HG03457 (cell line): ENCODE data around the gene OR2W3.

ENCODE experiments used
- ATAC-seq: cut with Tn5 transposase; IDR thresholded peaks from one replicate; pipeline ENCODE4 v1.9.1; 2021; ENCODE audit warnings: moderate number of reproducible peaks; ENCODE audit not compliant: unreplicated experiment

OR2W3 gene

DNA sequence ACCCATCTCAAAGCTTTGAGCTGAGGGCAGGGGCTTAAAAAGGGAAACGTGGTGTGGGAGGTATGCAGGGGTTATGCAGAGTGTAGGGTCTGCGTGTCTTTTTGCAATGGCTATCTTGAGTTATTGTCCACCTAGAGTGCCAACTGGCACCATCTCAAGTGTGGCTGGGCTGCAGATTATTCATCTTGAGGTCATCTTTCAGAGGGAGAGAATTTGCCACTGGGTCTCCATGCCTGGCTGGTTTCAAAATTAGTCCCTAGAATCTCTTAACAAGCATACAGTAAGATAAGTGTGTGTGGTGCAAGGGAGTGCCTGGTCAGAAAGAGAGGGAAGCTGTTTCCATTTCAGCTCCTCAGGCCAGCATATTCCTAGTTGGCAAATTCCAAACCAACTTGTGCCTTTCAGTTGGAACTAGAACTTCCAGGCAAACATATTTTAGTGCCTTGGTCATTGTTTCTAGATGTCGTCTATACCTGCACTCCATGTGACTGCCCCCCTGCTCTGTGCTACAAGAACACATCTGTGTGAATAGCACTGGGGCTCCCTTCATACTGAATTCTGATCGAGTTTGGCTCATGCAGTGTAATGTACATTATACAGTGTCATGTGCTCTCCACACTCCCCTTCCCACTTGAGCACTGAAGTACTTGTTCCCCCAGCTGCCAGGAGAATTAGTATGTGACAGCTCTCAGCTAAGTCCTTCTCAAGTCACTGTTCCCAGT is 19.7 kb downstream of the OR2W3 start:
- ATAC-seq: no peak

DNA sequence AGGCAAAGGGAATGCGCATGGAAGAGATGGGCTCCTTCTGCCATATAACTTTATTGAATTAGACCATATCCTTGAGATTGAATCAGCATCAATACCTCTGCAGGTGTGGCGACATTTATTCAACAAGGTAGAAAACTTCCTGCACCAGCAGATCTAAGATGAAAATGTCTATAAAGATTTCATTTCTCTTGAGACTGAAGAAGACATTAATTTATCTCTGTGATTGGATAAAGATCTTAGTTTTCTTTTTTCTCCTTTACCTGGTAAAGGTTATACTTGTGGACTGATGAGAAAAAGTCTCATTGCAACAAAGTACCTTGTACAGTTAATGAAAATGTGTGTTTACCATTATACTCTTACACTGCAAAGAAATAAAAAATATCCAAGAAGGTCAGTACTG is 24.6 kb downstream of the OR2W3 start, which contains the start of gene OR2T8:
OR2T8 (plus strand) TSS at position 301 of the 400 bp plus-strand sequence. CDS start 766 bp downstream, outside the sequence.
- ATAC-seq: no peak

DNA sequence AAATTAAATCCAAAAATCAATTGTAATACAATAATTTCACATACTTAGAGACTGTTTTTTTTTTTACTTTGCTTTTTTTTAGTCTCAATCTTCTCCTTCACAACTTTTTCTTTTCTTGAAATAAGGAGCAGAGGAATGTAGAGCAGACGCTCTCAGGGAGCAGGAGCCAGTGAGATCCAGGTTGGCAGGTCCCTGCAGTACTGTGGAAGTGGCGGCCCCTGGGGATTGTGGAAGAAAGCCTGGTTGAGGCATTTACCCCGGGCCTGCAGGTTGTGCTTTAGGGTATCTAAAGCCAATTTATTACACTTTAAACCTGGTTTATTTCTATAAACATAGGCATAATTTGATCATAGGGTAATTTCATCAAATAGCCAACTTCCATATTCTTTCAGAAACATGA is 28.6 kb downstream of the OR2W3 start:
- no peak for ATAC-seq

DNA sequence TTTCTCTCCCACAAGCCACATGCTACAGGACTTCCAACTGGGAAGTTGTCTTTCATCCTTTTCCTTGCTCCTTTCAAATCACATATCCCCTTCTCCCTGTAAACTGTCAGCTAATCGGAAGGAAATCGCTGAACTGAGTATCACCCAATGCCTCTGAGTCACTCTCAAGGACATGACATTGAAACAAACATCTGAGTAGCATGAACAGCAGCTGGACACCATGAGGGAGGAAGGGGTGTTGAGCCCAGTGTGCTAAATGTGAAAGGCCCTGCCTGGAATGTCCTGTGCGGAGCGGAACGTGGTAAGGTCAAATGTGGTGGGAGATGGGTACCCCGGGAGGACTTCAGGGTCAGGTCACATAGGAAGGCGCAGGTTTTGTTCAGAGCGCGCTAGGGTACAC is 29.5 kb downstream of the OR2W3 start, which contains the start of gene OR2AJ1:
OR2AJ1 (plus strand) TSS at position 22 of the 400 bp plus-strand sequence. CDS start 8,880 bp downstream, outside the sequence.
- no peak for ATAC-seq

DNA sequence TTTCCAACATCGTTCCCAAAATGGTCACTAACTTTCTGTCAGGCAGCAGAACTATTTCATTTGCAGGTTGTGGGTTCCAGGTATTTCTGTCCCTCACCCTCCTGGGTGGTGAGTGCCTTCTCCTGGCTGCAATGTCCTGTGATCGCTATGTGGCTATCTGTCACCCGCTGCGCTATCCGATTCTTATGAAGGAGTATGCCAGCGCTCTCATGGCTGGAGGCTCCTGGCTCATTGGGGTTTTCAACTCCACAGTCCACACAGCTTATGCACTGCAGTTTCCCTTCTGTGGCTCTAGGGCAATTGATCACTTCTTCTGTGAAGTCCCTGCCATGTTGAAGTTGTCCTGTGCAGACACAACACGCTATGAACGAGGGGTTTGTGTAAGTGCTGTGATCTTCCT is 38.6 kb downstream of the OR2W3 start:
- ATAC-seq: no peak

DNA sequence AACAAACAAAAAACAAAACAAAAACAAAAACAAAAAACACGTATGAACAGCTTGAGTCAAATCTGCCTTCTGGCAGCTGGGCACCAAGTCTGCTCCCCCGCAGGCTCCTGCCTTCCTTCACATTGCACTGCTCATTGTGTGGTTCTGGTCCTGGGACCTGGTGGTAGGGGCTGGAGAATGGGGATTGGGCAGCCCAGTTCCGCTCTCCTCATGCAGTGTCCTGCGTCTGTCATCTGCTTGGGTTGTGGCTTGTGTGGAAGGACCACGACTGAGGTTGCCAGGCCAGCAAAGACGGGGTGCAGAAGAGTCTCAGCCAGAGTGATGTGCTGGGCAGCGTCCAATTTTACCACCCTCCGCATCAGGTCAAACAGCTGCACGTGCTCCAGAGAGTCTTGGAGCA is 40.4 kb downstream of the OR2W3 start:
- ATAC-seq: no peak

DNA sequence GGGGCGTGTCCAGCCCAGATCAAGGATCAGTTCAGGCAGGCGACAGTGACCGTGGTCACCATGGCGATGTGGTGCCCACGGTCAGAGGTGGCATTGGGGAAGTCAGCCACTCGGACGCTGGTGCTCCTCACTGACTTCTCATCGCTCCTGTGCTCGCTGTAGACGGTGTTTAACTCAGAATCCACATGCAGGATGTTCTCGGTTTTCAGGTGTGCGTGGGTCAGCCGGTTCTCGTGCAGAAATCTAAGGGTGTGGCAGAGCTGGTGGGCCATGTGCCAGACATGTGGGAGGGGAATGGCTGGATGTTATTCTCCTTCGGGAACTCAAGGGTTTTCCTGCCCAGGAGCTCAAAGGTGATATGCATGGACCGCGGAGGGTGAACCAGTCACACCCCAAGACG is 41.0 kb downstream of the OR2W3 start:
- ATAC-seq: no peak

DNA sequence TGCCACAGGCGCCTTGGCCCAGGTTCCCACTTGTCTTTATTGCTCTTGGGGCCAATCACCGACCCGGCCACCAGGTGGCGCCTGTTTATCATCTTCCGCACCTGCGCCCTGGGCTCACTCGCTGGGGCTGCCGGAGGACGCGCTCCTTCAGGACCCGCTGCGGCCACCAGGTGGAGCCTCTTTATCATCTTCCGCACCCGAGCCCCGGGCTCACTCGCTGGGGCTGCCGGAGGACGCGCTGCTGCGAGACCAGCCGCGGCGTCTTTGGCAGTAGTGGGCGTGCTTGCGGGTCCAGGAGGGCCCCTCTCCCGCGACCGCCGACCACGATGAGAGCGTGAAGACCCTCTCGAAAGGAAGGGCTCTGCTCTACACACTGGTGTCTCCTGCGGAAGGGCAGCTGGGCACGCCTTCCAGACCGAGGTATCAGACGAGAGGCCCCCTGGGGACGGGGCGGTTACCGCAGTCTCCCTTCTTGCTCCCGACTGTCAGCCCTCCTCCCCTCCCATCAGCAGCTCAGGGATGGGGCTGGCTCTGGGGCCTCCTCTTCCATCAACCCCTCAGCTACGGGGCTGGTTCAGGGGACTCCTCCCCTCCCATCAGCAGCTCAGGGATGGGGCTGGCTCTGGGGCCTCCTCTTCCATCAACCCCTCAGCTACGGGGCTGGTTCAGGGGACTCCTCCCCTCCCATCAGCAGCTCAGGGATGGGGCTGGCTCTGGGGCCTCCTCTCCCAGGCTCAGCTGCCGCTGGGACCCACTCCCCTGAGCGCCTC is 41.8 kb downstream of the OR2W3 start:
- ATAC-seq: peak; percentile 100

DNA sequence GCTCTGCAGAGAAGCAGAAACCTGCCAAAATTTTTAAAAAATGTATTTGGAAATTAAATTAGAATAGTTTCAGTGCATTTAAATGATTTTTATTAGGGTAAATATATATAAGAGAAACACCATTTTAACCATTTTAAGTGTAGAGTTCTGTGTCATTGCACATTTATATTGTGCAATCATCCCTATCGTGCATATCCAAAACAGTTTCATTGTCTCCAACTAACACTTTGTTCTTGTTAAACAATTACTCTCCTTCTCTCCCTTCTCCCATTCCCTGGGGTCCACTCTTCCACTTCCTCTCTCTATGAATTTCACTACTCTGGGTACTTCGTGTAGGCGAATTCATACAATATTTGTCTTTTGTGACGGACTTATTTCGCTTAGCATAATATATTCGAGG is 47.2 kb downstream of the OR2W3 start:
- ATAC-seq: no peak
